HG02938 (cell line): ENCODE data around the gene SLC25A1.

Experiments used
- ATAC-seq: cut with Tn5 transposase; IDR thresholded peaks from one replicate; pipeline ENCODE4 v1.9.1; 2021; ENCODE audit warnings: mild to moderate bottlenecking, moderate library complexity; ENCODE audit not compliant: unreplicated experiment

SLC25A1 gene

DNA sequence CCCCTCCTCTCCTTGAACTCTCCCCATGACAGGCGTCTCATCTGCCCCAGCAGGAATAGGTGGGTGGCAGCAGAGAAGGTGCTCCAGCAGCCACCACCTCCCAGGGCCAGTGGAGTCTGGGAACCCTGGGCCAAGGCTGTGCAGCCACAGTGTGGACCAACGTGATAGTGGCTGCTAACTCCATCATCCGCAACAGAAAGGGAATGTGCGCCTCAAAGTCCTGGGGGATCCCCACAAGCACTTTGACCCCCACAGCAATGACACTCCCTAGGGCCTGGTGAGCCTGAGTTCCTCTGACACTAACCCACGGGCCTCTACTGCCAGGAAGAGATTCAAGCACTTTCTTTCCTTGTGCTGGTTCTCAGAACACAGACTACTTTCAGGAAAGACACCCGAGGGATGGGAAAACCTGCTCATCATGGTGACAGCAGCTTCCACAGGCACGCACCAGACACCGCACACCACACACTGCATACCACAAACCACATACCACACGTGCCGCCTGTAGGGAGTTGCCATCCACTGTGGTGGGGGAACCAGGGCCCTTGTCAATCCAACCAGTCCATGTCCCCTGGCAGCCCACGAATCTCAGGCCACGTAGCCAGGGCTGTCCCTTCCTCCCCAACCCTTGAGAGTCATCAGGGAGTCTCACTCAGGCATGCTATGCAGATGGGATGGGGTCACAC is 3.4 kb upstream of the SLC25A1 start:
- no peak for ATAC-seq

DNA sequence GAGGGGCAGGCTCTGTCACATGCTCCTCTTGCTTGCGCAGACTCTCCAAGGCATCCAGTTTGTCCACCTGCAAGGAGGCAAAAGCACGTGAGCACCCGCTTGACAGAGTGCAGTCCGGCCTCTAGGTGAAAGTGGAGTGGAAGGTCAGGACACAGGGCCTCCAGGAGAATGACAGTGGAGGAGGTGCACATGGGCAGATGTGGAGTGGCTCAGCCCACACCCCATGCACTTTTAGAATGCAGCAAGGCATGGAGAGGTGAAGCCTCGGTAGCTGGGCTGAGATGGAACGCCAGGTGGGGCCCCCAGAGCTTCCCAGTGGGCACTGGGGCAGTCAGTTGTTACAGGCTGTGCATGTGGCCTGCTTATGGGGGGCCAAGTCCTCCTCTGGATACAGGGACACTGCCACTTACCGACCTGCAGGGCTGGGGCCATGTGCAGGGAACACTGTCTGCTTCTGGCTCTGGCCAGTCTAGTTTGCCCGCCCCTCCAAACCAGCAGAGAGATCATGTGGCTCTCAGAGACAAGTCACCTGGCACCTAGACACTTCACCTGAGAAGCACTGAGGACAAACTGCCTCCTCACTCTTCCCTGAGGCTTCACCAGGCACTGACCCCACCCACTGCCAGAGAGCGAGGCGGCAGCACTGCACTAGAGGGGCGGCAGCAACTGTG is 2.3 kb upstream of the SLC25A1 start:
- ATAC-seq = no peak

GRCh38 chr22:19180234-19180633 is 1.7 kb upstream of the SLC25A1 start:
- no peak for ATAC-seq

- peak; percentile 48 for ATAC-seq
Observed at GRCh38 chr22:19179497-19180048, 1.0 kb upstream of the SLC25A1 start.

DNA sequence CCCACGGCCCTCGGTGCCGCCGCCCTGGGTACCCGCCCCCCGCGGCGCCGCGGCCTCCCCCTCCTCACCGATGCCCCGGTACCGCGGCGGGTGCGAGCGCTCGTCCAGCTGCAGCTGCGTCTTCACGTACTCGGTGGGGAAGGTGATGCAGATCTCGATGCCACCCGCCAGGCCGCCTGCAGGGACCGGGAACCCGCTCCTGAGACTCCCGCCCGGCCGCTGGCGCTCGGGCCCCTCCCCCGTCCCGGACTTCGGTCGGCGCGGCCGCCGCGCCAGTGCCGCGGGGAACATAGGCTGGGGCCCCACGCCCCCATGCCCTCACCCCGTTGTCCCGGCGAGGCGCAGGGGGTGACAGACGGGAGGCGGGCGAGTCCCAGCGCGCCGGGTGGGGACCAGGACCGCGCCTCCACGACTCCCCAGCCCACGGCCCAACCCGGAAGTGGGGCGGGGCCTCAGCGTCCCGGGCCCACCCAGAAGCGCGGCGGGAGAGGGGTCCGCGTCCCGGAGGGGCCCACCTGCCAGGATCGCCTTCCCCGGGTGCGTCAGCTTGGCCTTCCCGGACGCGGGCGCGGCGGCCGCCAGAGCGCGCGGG is 375 bp downstream of the SLC25A1 start:
- peak; percentile 21 for ATAC-seq

- ATAC-seq = no peak
Observed at GRCh38 chr22:19177164-19178064, 1.1 kb downstream of the SLC25A1 start.

DNA sequence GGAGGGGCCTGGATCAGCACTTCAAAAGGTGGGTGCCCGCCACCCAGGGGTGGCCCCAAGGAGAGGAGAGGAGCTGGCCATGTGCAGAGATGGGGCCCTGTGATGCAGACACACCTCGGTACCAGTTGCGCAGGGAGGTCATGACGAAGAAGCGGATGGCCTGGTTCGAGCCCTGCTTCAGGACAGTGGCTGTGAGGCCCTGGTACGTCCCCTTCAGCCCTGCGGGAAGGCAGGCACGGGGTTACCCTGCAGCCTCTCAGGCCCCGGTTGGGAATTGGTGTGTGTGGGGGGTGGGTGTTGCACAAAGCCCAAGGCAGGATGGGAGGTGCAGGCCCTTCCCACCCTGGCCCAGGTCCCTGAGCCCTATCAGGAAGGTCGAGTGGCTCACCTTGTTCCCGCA is 1.8 kb downstream of the SLC25A1 start:
- ATAC-seq = no peak

- no peak for ATAC-seq
Observed at GRCh38 chr22:19176175-19176643, 2.3 kb downstream of the SLC25A1 start.

DNA sequence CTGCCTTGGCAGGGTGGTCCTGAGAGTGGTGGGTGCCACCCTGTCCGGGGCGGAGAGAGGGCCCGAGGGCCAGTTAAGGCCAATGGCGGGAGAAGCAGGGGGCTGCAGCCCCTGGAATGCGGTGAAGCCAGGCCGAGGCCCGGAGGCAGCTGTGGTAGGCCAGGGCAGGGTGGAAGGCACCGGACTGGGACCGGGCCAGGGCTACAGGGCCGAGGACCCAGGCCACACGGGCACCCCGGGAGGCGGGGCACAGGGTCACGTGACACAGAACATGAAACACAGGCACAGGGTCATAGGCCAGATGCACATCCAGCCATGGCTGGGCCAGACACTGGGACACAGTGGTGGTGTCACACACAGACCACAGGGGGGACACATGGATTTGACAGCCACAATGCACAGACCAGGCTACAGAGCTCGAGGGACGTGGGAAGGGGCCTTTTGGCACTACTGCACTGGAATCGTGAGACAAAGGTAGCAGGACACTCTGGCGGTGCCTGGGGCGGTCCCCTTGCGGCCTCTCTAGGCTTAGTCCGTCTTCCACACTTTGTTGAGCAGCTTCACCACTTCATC is 2.8 kb downstream of the SLC25A1 start:
- no peak for ATAC-seq

DNA sequence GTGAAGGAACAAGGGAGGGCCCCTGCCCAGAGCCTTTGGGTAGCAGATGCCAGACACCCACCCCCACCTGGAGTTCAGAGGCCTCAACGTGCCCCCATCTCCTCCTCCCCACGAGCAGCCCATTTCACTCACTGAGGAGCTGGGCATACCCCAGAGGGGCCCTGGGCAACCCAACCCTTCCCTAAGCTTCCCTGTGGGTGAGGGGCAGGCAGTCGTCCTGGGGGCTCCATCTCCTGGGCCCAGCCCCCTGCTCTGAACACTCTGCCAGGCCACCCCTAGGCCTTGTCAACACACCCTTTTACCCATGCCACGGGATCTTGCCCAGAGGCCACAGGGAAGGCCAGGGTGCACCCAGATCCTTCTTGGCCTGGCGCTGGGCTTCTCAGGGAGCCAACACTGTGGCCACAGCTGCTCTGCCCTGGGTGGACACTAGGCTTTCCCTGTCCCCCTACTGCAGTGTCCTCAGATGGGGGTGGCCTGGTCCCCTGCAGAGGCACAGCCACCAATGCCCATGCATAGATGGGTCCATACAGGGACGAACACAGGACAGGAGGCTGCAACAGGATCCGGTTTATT is 3.4 kb downstream of the SLC25A1 start:
- no peak for ATAC-seq

DNA sequence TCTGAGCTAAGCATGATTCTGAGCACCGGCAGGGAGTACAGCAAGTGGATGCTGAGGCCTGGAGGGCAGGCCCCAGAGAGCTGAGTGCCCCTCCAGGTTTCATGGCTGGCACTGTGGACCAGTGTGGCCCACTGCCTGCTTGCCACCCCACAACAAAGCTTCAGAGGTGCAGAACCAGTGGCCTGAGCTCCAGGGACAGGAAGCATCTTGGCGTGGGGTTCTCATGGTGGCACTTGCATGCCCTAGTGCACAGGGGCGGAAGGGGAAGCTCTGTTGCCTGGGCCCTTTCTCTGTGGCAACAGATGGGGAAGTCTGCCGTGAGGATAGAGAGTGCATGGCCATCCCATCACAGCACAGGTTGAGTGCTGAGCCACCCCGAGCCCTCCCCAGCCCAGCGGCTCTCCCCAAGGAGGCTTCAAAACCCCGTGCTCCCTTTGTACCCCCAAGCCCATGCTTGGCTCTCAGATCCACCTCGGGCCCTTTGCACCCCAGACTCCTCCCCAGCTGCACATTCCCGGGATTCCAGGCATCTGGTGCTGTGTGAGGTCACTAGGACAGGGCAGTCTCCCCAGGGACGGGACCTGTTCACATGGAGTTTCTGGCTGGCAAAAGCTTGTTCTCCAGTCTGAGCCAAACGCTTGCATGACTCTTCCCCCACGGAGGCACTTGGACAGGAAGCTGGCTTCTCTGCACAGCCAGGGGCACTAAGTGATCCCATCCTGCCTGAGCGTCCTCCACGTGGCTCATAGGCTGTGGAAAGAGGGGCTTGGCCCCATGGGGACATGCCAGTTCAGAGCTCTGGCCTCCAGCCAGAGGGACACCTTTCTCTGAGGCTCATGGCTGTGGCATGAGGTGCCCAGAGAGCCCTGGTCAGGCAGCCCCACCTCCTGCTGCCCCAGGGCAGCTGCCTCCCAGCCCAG is 4.2 kb downstream of the SLC25A1 start:
- ATAC-seq = no peak

DNA sequence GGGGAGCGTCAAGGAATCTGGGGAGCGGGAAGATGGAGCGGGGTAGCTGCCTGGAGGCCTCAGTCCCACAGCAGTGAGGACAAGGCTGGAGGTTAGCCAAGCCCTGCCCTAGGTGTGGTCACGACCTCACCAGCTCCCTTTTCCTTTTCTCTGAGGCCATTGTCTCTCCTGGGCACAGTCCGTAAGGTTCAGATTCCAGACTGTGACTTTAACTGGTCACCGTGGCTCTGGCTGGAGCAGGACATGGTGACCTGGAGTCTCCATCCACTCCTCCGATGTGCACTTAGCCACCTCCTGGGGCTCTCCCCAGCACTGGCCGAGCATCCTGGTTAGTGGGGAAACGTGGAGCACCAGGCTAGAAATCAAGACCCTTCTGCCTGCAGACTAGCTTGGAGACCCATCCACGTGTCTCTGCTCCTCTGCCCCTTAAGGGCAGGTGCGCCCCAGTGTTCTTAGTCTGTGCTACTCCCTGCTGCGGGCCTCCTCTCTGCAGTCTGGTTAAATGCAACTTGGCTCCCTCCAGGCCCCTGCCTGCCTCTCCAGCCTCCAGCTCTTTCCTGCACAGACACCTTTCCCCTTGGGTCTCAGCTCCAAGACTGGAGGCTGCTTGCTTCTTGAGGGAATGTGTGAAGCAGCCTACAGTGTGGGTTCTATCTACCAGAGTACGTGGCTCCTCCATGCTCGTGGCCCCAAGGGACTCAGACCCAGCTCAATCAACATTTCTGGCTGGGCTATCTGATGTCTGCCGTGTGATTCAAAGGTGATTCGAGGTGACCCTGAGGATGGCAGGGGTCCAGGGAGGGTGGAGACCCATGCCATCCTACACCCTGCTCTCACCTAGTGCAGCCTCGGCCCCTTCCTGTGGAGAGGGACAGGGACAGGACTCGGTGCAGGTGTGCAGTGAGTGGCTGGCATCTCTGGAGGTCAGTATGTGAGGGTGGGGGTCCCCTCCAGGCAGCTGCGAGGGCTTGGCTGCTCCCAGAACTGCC is 5.2 kb downstream of the SLC25A1 start:
- no peak for ATAC-seq

GRCh38 chr22:19172213-19173046 is 6.1 kb downstream of the SLC25A1 start:
- no peak for ATAC-seq

- no peak for ATAC-seq
Observed at GRCh38 chr22:19169947-19170318, 8.6 kb downstream of the SLC25A1 start.

DNA sequence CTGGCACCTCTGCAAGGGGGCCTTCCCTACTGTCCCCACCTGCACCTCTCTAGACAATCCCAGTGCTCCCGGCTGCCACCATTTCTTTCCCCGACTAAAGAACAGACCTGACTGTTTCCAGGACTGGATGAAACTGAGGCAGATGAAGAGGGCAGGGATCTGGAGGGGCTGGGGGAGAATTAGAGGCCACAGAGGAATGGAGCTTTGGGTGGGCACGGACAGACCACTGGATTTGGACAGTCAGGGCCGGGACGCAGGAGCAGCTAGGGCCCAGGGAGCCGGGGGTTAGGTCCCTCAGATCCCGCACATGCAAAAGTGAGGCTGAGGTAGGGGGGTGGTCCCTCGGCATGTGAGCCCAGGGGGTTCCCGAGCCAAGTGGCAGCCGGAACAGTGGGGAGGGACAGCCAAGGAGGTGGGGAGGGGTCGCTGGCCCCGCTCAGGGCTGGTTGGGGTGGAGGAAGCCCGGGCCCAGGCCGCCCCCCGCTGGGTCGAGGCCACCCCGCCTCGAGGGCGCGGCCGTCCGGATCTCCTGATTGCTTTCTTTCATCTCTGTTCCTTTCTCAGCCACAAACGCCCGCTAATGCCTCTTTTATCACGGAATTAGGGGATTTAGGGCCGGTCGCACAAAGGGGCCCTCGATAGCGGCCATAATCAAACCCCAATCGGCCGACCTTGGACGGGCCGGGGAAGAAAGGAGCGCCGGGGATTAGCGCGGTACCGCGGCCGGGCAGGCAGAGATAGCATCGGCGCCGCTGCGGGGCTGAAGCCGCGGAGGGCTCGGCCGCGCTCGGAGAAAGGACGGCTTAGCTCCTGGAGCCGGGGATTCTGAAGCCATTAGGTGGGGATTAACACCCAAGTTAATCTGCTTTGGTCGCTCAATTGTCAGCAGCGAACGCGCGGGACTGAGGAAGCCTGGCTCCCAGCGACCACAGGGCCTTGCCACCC is 9.3 kb downstream of the SLC25A1 start:
- ATAC-seq = no peak
